PC-3 (cell line): ENCODE results near the gene HLA-A. TPM values are rescaled to one million over a fixed set of nuclear protein-coding genes. Genes with fewer than 3 reads are reported as not detected.

Experiments
- ATAC-seq: fragments of 200-7000 bp; cut with Tn5 transposase; 2 replicates; pipeline ENCODE4 v1.9.1; 2020; ENCODE audit warnings: mild to moderate bottlenecking, moderate library complexity
- BruUV-seq: library from RNA; stranded (reverse); fragments of 400-500 nt; replicated peaks from 2 replicates; lab custom pipeline; 2021; lab: Mats Ljungman, UMichigan
- CTCF ChIA-PET: fragments of 300-600 bp; sonication (Branson Sonifier 250); formaldehyde crosslinking; loops from one replicate; lab custom pipeline; 2022; ENCODE audit warnings: antibody characterized with exemption; lab: Charles Lee
- POLR2A ChIA-PET: fragments of 300-600 bp; sonication (Branson Sonifier 250); formaldehyde crosslinking; loops from one replicate; lab custom pipeline; 2022; ENCODE audit warnings: antibody characterized with exemption; ENCODE audit not compliant: unreplicated experiment; lab: Charles Lee
- DNase-seq: peaks from one replicate; pipeline ENCODE4 v3.0.0-alpha.2; 2015
- H2AFZ ChIP-seq: fragments of 300-600 bp; sonication (generic); 2 replicates; pipeline ENCODE4 v1.6.0; 2016; ENCODE audit warnings: antibody characterized with exemption, low read length
- H3F3A ChIP-seq: fragments of 300-600 bp; sonication (generic); one replicate; pipeline ENCODE4 v1.6.0; 2017; ENCODE audit warnings: antibody characterized with exemption, low read length, control low read depth, mild to moderate bottlenecking; ENCODE audit not compliant: unreplicated experiment
- H3K27ac ChIP-seq: fragments of 300-600 bp; sonication (generic); 2 replicates; pipeline ENCODE4 v1.5.1; 2016; ENCODE audit warnings: mild to moderate bottlenecking, low read length
- H3K27me3 ChIP-seq: fragments of 300-600 bp; sonication (generic); 2 replicates; pipeline ENCODE4 v1.6.1; 2016; ENCODE audit warnings: low read length, mixed read lengths
- H3K36me3 ChIP-seq: fragments of 300-600 bp; sonication (generic); 2 replicates; pipeline ENCODE4 v1.6.1; 2016; ENCODE audit warnings: low read depth, mixed run types, low read length, mixed read lengths
- H3K4me1 ChIP-seq: fragments of 300-600 bp; sonication (generic); 2 replicates; pipeline ENCODE4 v1.5.1; 2016; ENCODE audit warnings: low read length; ENCODE audit not compliant: insufficient read depth
- H3K4me2 ChIP-seq: fragments of 300-600 bp; sonication (generic); 2 replicates; pipeline ENCODE4 v1.6.0; 2016; ENCODE audit warnings: low read length
- H3K4me3 ChIP-seq: fragments of 300-600 bp; sonication (generic); 2 replicates; pipeline ENCODE4 v1.5.1; 2016; ENCODE audit warnings: mild to moderate bottlenecking, low read length, mixed read lengths
- H3K79me2 ChIP-seq: fragments of 300-600 bp; sonication (generic); 2 replicates; pipeline ENCODE4 v1.6.1; 2017; ENCODE audit warnings: low read length, mixed read lengths
- H3K9ac ChIP-seq: fragments of 300-600 bp; sonication (generic); 2 replicates; pipeline ENCODE4 v1.6.0; 2016; ENCODE audit warnings: mild to moderate bottlenecking, low read length
- H3K9me2 ChIP-seq: fragments of 300-600 bp; sonication (generic); replicated peaks from 2 replicates; pipeline ENCODE4 v1.6.1; 2016; ENCODE audit warnings: mixed run types, low read length, mixed read lengths
- H3K9me3 ChIP-seq: fragments of 300-600 bp; sonication (generic); 2 replicates; pipeline ENCODE4 v1.6.1; 2016; ENCODE audit warnings: low read length, mixed read lengths
- H4K20me1 ChIP-seq: fragments of 300-600 bp; sonication (generic); 2 replicates; pipeline ENCODE4 v1.6.1; 2016; ENCODE audit warnings: low read length, mixed read lengths
- EZH2 ChIP-seq: fragments of 300-600 bp; sonication (generic); IDR thresholded peaks from one replicate; pipeline ENCODE4 v1.6.1; 2017; ENCODE audit warnings: antibody characterized with exemption, mild to moderate bottlenecking, low read length; ENCODE audit not compliant: unreplicated experiment
- EZH2phosphoT487 ChIP-seq: fragments of 300-600 bp; sonication (generic); IDR thresholded peaks from 2 replicates; pipeline ENCODE4 v1.6.1; 2018; ENCODE audit warnings: mild to moderate bottlenecking, antibody characterized with exemption, low read length, borderline replicate concordance
- intact Hi-C: fragments of 100-400 bp; cut with micrococcal nuclease; formaldehyde crosslinking; loops from 2 replicates; pipeline ENCODE4 v1.9.0; 2023
- total RNA-seq: library from RNA; depleted of rRNA; stranded (reverse); fragments of >200 nt; gene quantifications from 2 replicates; pipeline ENCODE4 v1.2.3, GENCODE V29; 2014
- TF ChIP-seq, protein P1 (sequence below): fragments of 300-600 bp; sonication (generic); conservative IDR thresholded peaks from 2 replicates; pipeline ENCODE4 v1.5.1; 2017; ENCODE audit warnings: antibody characterized with exemption, low read depth, mild to moderate bottlenecking, low read length

HLA-A gene
- total RNA-seq, 1 experiment from 2014 or later, result 426 TPM

DNA sequence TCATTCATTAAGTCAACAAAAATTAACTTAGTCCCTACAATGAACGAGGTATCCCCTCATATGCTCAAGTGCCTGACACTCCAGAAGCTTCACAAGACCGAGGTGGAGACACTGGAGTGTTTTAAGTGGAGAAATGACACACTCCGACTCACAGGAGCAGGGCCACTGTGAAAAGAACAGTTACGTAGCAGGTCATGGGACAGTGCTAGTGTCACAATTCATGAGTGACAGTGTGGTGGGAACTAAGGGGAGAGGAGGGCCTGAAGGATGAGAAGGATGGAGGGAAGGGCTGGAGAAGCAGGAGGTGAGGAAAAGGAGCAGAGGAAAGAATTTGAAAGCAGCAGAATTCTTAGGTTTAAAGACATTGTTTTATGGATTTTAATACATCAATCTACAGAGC is 1.3 kb upstream of the HLA-A start:
- CTCF ChIA-PET, result interaction anchor here (0.7 kb wide), 1 partner anchor 88 kb away, joined by 3 read pairs; no protein-coding TSS in a partner anchor
- Histone ChIP-seq H3K27ac (no peak overlapping the region), H3K9me2 (no peaks in the 10 kb centered on the region), H4K20me1 (no peaks in the 10 kb centered on the region), H2AFZ (no peak overlapping the region), H3K4me1 (0 out of 2 replicates have a peak, but pooled peaks cover 14% of the 10 kb centered on the region), H3K27me3 (no peaks in the 10 kb centered on the region), H3K36me3 (peaks cover 4% of the 10 kb centered on the region; the same call in 1 of the 2 replicates), H3K9ac (no peak overlapping the region), H3K4me3 (no peak overlapping the region), H3F3A (no peaks in the 10 kb centered on the region), H3K79me2 (peaks cover 10% of the 10 kb centered on the region), H3K4me2 (0 out of 2 replicates have a peak overlapping the region, but pooled peaks have one; percentile 90), H3K9me3 (no peaks in the 10 kb centered on the region)
- intact Hi-C loops, result no loop called here
- no peak for ATAC-seq
- no TSS peak for BruUV-seq
- POLR2A ChIA-PET, result interaction anchor here (0.7 kb wide), 1 partner anchor 65 kb away, joined by 3 read pairs; no protein-coding TSS in a partner anchor
- no peak for DNase-seq
- TF ChIP-seq EZH2phosphoT487 (no peak), EZH2 (no peak)
- TF ChIP-seq, protein P1, sequence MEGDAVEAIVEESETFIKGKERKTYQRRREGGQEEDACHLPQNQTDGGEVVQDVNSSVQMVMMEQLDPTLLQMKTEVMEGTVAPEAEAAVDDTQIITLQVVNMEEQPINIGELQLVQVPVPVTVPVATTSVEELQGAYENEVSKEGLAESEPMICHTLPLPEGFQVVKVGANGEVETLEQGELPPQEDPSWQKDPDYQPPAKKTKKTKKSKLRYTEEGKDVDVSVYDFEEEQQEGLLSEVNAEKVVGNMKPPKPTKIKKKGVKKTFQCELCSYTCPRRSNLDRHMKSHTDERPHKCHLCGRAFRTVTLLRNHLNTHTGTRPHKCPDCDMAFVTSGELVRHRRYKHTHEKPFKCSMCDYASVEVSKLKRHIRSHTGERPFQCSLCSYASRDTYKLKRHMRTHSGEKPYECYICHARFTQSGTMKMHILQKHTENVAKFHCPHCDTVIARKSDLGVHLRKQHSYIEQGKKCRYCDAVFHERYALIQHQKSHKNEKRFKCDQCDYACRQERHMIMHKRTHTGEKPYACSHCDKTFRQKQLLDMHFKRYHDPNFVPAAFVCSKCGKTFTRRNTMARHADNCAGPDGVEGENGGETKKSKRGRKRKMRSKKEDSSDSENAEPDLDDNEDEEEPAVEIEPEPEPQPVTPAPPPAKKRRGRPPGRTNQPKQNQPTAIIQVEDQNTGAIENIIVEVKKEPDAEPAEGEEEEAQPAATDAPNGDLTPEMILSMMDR, result no peak

DNA sequence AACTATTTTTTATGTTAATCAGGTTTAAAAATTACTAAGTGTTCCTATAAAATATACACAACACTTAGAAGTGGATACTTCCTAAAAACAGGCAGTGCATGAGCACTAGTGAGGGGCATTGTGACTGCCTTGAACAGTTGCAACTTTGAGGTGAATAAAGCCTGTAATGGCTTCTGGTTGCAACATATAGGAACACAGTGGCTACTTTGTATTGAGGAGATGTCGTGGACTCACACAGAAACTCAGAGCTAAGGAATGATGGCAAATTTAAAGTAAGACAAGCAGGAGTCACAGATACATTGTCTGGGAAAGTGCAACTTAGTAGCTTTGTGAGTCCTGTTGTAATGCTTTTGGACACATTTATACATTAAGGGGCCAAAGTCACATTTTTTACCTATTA is 861 bp upstream of the HLA-A start:
- DNase-seq (no peak), ATAC-seq (no peak)
- Histone ChIP-seq H3K27ac (no peak overlapping the region), H4K20me1 (no peaks in the 10 kb centered on the region), H3K9me2 (no peaks in the 10 kb centered on the region), H3K9me3 (no peaks in the 10 kb centered on the region), H3F3A (no peaks in the 10 kb centered on the region), H3K4me3 (peak overlapping the region; percentile 87), H3K4me2 (peak overlapping the region; percentile 90), H3K9ac (peak overlapping the region; percentile 76), H2AFZ (peak overlapping the region; percentile 86), H3K79me2 (peaks cover 10% of the 10 kb centered on the region), H3K36me3 (peaks cover 4% of the 10 kb centered on the region; the same call in 1 of the 2 replicates), H3K27me3 (no peaks in the 10 kb centered on the region), H3K4me1 (0 out of 2 replicates have a peak, but pooled peaks cover 14% of the 10 kb centered on the region)
- intact Hi-C loops, result no loop called here
- CTCF ChIA-PET, result no interaction called here
- POLR2A ChIA-PET, result interaction anchor here (0.7 kb wide), 1 partner anchor 64 kb away, joined by 3 read pairs; no protein-coding TSS in a partner anchor
- BruUV-seq, result no TSS peak
- no peak for TF ChIP-seq EZH2phosphoT487
- TF ChIP-seq EZH2, result no peak
- TF ChIP-seq, protein P1, result no peak

DNA sequence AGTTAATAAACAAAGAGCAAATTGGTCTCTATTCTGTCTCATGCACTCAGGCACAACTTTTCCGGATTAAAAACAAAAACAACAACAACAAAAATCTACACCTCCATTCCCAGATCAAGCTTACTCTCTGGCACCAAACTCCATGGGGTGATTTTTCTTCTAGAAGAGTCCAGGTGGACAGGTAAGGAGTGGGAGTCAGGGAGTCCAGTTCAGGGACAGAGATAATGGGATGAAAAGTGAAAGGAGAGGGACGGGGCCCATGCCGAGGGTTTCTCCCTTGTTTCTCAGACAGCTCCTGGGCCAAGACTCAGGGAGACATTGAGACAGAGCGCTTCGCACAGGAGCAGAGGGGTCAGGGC is 437 bp upstream of the HLA-A start:
- ChIA-PET POLR2A (interaction anchor here (0.7 kb wide), 1 partner anchor 64 kb away, joined by 3 read pairs; no protein-coding TSS in a partner anchor), CTCF (no interaction called here)
- intact Hi-C loops, result loop anchor here (2.0 kb wide), 3 partner anchors 25 to 119 kb away; partner anchors contain the start of gene POLR1H
- Histone ChIP-seq H3K4me1 (0 out of 2 replicates have a peak, but pooled peaks cover 14% of the 10 kb centered on the region), H3K4me3 (peak overlapping the region; percentile 87), H2AFZ (peak overlapping the region; percentile 86), H3K9ac (peak overlapping the region; percentile 76), H4K20me1 (no peaks in the 10 kb centered on the region), H3F3A (no peaks in the 10 kb centered on the region), H3K9me3 (no peaks in the 10 kb centered on the region), H3K9me2 (no peaks in the 10 kb centered on the region), H3K27ac (peak overlapping the region; percentile 19; the same call in 1 of the 2 replicates), H3K27me3 (no peaks in the 10 kb centered on the region), H3K4me2 (peak overlapping the region; percentile 90), H3K79me2 (peaks cover 10% of the 10 kb centered on the region), H3K36me3 (peaks cover 4% of the 10 kb centered on the region; the same call in 1 of the 2 replicates)
- BruUV-seq, result TSS peak; percentile 57
- no peak for TF ChIP-seq EZH2
- peak; percentile 47 for ATAC-seq
- DNase-seq, result no peak
